DLD1 (cell line): Measurements from ENCODE around the gene IL1A.

Source experiments
- in situ Hi-C: cut with HindIII; loops from 2 replicates; pipeline ENCODE4 v1.10.0; 2017; ENCODE audit warnings: low sequenced_read_pairs

IL1A gene

DNA sequence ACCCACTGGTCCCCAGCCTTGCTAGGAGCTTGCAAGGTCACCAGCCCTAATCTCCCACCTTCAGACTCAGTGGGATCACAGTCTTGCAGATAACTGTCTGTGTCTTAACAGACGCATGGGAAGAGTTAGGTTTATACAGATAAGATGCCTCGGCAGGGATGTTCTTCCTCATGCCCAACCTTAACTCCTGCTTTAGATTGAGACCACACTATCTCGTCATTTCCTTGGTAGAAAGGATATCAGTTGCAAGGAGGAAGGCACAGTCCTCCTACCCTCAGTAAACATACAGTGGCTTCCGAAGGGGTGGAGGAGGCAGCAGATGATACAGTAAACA lies 56.3 kb downstream of the IL1A start:
- in situ Hi-C loops, result no loop called here

DNA sequence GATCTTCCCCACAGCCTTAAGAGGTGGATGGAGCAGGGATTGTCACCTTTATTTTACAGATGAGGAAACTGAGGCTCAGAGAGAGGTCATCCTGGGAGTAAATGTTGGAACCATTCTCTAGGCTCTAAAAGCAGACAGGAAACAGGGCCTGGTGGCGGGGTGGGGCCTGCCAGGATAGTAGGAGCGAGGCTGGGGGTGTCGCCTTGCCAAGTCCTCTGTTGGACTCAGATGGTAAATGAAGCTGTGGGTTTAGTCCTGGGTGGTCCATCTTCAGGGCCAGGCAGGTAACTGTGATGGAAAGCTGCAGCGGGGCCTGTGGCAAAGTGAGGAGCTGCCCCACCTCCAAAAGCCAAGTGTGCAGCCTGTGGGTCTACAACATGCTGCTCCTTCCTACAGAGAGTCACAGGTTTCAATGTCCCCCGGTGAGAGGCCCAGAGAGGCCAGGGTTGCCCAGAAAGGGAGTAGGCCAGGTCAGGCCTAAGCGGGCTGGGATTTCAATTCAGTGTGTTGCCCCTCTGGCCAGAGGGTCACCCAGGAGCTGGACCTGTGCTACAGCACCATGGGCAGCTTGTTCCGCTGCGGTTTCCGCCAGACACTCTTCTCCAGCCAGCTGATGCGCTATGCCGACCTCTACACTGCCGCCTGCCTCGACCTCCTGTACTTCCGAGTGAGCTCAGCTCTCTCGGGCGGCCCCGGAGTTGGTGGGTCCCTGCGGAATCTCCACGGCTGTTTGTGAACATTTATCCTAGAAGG lies 56.8 kb downstream of the IL1A start:
- in situ Hi-C loops, result no loop called here

DNA sequence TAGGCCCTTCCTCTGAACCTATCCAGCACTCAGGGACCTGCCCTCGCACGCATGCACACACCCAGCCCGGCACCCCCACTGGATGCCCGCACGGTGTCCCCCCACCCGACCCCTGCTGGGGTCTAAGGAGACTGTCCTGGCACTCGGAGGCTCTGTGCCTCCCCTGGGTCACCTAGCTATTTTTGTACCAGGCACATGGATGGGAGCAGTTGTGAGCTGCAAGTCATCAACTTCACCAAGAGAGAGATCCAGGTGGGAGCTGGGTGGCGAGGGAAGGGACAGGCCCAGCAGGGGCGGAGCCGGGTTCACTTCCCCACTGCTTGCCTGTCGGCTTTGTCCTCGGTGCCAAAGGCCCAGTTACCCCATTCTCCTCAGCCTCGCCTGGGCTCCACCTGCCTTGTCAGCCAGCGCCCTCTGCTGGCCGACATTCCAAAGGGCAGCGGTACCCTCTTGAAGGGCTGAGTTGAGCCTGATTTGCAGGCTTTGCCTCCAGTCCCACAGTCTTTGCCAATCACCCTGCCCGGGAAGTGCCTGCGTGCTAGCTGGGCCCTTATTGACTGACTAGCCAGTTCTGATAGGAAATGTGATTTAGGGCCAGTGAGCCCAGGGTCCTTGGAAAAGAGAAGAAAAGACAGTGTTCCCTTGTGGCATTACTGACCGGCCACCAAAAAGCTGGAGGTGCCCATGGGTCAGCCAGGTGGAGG lies 57.7 kb downstream of the IL1A start:
- in situ Hi-C loops, result no loop called here

DNA sequence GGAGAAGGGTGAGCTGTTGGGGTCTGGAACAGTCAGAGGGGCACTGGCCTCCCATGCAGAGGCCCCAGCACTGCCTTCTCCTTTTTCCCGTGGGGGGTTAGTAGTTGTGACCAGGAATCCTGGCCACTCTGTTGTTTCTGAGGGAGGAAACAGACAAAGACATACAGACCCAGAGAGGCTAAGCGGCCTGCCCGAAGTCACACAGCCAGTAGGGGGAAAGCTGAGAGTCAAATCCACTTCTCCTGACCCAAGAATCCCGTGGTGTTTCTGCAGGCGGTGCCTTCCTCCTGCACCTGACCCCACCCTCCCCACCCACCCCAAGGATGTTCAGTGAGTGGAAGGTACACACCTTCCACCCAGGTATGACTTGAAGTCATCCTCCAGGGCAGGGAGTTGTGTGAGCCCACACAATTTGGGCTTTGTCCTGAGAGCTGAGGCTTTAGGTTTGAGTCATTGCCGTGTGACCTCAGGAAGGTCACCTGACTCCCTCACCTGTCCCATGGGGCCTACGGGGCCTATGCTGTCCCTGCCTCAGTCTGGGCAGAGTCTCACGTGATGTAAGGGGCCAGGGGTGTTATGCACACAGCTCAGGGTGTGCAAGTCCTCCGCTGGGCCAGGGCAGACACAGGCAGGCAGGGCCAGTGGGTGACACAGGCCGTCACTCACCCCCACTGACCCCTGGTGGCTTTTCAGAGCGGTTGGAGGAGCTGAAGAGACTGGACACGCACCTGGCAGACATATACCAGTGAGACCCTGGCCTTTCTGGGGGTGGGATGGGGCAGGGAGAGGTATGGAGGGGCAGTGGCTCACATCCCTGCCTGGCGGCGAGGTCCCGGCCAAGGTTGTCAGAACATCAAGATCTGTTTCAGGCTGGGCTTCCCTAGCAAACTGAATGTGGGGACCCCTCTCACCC lies 58.5 kb downstream of the IL1A start:
- in situ Hi-C loops, result no loop called here

DNA sequence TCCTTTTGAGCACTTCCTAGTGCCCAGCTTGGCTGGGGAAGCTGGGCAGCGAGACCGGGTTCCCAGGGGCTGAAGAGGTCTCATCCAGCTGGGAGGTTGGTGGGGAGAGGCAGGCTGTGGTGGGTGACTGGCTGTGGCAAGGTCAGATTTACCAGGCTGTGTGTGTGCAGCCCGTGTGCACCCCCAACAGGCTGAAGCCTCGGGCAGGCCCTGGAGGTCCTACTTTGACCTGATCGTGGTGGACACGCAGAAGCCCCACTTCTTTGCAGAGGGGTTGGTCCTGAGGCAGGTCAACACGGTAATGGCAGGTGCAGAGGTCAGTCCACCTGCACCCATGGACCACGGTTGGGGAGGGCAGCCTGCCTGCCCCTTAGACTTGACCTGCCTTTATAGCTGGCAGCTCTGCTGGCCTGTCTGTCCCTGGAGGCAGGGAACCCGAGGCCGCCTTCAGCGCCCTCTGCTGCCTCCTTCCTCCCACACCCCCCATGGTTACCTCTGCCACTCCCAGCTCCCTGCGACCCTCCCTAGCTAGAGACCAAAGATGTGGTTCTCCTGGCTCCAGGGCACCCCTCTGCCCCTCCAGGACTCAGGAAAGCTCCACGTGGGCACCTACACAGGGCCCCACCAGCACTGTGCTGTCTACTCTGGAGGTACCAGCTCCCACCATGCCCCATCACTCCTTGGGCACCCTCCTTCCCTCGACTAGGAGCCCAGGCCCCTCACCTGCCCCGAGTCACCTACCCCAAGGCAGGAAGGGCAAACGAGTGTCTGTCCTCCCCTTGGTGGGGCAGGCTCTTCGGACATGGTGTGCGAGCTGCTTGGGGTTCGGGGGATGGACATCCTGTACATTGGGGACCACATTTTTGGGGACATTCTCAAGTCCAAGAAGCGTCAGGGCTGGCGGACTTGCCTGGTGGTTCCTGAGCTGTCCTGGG lies 59.4 kb downstream of the IL1A start:
- in situ Hi-C loops, result no loop called here

DNA sequence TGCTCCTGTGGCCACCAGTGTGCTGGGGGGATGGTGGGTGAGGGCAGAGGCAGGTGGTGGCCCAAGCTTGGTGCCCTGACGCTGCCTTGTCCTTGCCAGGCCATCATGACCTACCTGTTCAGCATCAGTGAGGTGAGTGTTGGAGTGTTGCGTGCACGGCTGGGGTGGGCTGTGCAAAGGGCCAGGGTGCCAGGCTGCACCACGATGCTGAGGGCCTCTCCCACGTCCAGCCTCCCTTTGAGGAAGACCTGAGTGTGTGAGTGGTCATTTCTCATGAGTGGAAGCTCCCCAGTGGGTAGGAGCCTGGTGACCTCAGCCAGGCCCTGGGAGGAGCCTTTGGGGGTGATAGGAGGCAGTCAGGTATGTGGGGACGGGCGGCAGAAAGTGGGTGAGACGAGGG lies 60.3 kb downstream of the IL1A start:
- in situ Hi-C loops, result no loop called here
